HG03159 (cell line): ENCODE results near the gene JUP.
A peak's percentile ranks its signal among the peaks of the same experiment; 100 is the strongest.
"Not testable (repeated sequence)": the region's sequence is repeated elsewhere in the genome, so short reads cannot be mapped to it uniquely, and the experiment has no call there.

ENCODE experiments used
- ATAC-seq: cut with Tn5 transposase; IDR thresholded peaks from one replicate; pipeline ENCODE4 v1.9.1; 2021; ENCODE audit warnings: mild to moderate bottlenecking, moderate library complexity; ENCODE audit not compliant: unreplicated experiment

JUP gene

DNA sequence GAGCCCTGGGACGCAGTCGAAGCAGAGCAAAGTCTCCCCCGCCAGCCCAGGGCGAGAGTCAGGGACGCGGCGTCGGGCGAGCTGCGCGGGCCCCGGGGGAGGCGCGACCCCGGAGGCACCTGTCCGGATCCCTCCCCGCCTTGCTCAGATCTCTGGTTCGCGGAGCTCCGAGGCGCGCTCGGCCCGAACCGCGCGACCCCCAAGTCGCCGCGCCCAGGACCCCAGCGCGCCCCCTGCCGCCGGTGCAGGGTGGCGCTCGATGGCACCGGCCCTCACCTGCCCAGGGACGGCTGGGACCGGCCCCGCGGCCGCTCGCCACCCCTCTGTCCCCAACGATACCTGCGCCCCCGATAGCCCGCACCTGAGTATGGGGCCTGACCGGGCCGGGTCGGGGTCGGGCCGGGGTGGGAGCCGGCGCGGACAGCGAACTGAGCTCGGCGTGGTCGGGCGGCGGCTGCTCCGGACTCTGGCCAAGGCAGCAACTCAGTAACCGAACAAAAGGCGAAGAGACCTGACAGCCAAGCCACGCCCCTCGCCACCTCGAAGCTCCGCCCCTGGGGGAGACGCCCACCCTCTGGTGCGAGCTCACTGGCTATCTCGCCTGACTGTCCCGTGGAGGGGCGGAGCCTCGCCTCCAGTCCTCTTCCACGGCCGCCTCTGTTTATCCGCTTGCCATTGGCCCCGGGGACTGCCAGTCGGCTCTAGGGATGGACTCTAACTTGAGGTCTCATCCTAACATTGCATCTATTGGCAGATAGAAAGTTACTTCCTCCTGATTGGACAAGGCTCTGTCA is at the start of gene JUP:
Gene JUP, minus strand, starts transcription at position 485 of the 794 bp plus-strand sequence. CDS start 14,857 bp downstream, outside the sequence.
- peak; percentile 71 for ATAC-seq

DNA sequence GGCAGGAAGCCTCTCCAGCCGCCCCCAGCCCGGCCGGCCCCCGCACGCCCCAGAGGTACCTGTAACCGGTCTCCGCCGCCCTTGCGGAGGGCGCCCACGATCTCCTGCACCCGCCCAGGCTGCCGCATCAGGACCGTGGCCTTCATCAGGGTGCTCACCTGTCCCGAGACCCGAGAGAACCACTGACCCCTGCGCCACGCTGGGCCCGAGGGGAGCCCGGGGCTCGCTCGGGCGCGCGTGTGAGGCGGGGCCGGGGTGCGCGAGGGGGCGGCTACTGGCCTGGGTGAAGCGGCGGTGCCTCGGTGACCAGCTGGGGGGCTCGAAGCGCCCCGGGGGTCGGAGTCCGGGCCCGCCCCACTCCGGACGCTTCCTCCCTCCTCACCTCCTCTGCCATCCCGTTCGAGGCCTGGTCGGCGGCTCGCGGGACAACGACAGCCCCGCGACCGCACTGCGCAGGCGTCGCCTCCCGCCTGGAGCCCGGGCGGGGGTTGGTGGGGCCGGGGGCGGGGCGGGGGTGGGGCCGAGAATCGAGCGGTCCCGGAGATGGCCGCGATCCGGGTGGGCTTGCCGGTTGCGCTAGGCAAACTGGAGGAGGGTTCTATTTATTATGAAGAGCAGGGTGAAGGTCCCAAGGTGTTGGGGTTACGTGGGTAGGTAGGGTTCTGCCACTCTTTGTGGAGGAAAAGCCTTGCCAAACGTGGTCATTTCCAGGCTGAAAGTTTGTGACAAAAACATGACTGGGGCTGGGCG is 49.5 kb upstream of the JUP start, which contains the start of gene NT5C3B:
Gene NT5C3B, minus strand, starts transcription at position 433 of the 750 bp plus-strand sequence. Its CDS starts 39 bp downstream, at position 394.
- ATAC-seq, result no peak

DNA sequence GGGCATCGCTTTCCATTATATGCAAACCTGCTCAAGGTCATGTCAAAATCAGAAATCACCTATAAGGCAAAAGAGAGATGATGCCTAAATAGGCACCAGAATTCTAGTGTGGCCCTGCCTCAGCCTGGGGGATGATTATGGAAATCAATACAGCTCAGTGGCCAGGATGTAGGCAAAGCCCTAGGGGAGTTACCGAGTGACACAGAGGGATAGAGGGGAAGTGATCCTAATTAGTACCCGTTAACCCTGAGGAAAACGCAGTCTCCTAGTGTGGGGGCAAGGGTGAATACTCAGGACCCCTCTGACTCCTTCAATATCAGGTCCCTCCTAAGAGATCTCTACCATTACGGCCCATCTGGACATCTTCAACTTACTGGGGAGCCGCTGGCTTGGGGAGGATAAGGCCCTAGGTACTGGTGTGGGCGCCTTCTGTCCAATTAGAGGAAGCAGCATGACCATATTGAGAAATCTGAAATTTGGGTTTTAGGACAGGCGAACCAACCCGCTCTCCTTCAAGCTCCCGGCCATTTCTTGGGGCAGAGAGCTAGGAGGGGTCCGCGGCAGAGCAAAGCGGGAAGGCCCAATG is 48.8 kb upstream of the JUP start:
- no peak for ATAC-seq

DNA sequence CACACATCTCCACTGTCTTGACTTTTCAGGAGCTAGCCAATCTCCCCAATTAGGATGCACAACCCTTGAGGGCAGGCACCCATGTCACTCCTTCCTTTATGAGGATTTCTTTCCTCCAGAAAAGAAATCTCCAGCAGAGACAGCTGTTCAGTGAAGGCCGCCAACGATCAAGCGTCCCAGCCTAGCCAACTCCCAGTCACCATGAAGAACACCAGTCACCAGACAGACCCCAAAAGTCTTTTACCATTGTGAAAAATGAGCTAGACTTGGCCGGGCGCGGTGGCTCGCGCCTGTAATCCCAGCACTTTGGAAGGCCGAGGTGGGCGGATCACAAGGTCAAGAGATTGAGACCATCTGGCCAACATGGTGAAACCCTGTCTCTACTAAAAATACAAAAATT is 43.5 kb upstream of the JUP start:
- not testable (repeated sequence) for ATAC-seq

DNA sequence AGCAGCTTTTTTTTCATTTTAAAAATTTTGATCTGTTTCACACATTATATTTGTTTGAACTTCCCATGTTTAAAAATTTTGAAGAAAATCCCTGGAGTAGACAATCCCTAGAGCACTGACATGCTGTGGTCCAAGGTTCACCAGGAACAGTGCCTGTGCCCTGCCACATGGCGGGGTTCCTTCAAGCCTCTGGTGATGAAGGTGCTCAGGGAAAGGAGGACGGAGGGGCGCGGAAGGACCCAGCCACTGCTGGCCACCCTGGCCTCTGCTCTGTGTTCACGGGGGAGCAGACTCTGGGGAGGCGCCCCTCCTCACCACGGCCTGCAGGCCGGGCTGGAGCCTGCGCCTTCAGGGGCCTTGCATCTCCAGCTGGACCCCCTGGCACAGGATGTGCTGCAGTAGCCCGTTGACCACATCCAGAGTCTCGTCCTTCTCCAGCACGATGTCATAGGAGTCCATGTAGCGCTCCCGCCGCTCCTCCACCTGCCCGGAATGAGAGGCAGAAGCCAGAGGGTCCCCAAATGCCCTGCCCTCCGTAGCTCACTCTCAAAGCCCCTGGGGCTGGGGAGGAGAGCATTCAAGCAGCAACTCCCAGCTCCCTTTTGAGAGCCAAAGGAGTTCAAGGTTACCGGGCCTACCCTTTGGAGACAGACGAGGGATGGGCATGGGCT is 38.8 kb upstream of the JUP start:
- no peak for ATAC-seq

DNA sequence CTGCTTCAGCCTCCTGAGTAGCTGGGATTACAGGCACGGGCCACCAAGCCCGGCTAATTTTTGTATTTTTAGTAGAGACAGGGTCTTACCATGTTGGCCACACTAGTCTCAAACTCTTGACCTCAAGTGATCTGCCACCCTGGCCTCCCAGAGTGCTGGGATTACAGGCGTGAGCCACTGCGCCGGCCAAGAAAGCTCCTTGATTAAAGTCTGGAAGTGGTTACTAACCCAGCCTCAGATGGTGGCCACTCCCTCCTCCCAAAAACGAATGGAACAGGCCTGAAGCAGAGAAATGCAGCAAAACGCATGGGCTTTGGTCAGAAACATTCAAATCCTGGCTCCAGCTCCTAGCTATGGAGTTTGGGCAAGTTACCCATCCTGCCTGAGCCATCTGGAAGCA is 37.6 kb upstream of the JUP start:
- ATAC-seq, result no peak

DNA sequence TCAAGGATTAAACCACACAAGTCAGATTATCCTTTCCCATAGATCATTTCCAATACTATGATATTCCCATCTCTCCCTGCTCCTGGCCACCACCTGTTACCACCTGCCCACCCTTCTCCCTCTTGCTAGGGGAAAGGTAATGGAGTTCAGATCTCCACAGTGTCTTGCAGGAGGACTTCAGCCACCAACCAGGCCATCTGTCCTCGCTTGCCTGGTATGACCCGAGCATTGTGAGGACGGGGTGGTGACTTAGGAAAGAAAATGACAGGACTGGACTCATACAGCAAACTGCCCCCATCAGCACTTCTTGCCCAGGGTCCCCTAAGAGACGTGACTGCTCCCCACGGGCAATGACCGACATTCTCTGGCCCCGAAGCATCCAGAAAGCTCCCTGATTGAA is 37.1 kb upstream of the JUP start:
- no peak for ATAC-seq

DNA sequence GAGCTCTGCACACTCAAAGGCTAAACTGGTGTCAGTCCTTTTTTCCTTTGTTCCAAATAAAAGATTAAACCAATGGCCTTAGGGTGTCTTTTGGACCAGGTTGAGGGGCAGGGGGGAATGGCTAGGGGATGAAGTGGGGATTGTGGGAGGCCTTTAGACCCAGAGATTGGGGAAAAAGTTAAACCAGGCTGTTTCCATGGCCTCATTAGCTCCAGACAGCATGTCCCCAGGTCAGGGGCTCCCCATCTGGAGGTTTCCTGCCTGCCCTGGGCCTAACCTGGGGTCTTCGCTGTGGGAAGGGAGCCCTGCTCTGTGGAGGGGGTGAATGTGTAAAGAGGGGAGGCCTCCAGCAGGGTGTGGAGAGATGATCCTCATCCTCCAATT is 36.6 kb upstream of the JUP start:
- no peak for ATAC-seq

DNA sequence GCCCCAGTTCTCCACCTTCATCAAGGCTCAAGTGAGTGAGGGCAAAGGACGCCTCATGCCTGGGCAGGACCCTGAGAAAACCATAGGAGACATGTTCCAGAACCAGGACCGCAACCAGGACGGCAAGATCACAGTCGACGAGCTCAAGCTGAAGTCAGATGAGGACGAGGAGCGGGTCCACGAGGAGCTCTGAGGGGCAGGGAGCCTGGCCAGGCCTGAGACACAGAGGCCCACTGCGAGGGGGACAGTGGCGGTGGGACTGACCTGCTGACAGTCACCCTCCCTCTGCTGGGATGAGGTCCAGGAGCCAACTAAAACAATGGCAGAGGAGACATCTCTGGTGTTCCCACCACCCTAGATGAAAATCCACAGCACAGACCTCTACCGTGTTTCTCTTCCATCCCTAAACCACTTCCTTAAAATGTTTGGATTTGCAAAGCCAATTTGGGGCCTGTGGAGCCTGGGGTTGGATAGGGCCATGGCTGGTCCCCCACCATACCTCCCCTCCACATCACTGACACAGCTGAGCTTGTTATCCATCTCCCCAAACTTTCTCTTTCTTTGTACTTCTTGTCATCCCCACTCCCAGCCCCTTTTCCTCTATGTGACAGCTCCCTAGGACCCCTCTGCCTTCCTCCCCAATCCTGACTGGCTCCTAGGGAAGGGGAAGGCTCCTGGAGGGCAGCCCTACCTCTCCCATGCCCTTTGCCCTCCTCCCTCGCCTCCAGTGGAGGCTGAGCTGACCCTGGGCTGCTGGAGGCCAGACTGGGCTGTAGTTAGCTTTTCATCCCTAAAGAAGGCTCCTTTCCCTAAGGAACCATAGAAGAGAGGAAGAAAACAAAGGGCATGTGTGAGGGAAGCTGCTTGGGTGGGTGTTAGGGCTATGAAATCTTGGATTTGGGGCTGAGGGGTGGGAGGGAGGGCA is 36.0 kb upstream of the JUP start:
- ATAC-seq, result no peak

DNA sequence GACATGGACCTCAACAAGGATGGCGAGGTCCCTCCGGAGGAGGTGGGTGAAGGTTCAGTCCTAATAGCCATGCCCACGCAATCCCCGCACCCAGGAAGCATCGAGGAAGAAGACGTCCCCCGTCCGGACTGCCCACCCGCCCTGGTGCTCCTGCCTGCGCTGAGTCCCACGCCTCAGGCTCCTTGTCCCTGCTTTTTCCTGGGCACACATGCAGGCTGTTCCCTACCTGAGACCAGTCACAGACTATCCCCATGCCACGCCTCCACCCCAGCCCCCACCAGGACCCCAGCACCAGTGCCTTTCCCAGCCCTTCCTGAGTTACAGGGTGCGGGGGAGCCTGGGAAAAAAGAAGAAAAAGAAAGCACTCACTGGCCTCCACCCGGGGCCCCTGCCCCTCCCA is 35.3 kb upstream of the JUP start:
- ATAC-seq, result no peak

DNA sequence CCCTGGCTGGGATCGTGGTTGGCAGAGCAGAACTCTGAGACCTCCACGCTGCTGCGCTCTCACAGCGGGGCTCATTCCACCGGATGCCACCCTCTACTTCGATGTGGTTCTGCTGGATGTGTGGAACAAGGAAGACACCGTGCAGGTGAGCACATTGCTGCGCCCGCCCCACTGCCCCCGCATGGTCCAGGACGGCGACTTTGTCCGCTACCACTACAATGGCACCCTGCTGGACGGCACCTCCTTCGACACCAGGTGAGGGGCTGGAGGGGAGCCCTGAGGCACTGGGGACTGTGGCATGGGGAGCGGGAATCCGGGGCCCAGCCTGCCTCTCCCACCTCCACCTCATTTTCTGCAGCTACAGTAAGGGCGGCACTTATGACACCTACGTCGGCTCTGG is 31.5 kb upstream of the JUP start:
- no peak for ATAC-seq

DNA sequence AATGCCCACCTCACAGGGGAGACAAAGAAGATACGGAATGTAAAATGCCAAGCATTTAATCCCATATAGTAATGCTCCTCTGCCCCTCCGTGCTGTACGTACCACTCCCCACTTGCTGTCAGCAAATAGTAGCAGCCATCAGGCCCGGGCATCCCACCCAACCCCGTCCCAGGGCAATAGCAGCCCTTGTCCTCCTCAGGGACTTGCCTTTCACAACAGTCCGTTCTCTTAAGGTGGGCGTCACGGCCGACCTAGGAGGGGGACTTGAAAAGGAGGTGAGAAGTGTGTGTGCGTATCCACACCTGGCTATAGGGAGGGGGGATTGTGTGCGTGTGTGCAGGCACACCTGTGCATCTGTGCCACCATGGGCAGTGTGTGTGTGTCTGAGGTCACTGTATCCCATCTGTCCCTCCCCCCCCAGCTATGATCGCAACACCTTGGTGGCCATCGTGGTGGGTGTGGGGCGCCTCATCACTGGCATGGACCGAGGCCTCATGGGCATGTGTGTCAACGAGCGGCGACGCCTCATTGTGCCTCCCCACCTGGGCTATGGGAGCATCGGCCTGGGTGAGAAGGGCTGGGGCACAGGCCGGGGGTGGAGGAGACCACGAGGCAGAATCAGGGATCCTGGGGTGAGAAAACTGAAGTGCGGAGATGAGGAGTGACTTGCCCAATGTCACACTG is 30.3 kb upstream of the JUP start:
- ATAC-seq, result no peak

DNA sequence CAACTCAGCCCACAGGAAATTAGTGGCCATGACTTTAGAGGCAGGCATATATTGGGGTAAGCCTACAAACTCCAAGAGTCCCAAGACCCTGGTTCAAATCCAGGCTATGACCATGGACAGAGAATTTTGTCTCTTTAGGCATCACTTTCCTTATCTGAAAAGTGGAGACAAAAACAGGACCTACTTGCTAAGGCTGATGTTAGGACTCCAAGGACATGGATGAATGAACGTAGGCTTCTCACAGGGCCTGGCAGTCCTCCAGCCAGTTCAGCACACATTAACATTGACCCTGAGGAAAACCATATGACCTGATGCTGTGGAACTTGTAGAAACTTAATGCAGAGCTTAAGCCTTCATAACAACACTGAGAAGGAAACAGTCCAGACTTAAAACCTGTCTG is 27.7 kb upstream of the JUP start:
- no peak for ATAC-seq

DNA sequence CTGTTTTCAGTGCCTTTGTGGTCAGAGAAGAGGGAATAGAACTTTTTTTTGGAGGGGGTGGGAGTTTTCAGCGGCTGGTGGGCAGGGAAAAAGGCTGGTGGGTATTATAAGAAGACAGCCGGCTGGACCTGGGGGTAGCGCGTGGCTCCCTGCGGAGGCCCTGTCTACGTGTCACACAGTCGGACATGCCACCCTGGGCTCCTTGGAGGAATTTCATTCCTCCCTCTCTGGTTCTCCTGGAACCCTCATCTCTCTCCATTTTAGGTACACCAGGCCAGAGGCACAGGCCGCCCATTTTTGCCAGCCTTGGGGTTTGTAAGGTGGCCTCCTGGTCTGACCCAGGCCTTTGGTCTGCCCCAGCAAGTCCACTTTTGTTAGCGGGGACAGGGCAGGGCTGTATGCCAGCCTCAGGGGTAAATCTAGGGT is 27.2 kb upstream of the JUP start:
- ATAC-seq, result no peak

DNA sequence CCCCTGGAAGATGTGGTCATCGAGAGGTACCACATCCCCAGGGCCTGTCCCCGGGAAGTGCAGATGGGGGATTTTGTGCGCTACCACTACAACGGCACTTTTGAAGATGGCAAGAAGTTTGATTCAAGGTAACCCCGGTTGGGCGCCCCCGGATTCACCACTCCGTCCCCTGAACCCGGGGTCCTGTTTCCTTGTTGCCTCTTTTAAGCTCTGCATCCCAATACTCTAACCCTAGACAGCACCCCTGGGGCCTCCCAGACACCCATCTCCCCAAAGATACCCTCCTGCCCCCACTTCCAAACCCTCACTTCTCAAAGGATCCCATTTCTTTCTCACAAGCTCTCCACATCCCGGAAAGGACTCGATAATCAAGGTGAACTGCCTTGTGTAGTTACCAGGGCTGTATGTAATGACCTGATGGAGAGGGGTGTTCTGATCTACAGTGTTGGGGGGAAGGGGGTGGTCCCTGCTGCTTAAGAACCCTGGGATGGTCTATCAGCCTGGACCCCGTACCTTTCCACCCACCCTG is 26.7 kb upstream of the JUP start:
- no peak for ATAC-seq

DNA sequence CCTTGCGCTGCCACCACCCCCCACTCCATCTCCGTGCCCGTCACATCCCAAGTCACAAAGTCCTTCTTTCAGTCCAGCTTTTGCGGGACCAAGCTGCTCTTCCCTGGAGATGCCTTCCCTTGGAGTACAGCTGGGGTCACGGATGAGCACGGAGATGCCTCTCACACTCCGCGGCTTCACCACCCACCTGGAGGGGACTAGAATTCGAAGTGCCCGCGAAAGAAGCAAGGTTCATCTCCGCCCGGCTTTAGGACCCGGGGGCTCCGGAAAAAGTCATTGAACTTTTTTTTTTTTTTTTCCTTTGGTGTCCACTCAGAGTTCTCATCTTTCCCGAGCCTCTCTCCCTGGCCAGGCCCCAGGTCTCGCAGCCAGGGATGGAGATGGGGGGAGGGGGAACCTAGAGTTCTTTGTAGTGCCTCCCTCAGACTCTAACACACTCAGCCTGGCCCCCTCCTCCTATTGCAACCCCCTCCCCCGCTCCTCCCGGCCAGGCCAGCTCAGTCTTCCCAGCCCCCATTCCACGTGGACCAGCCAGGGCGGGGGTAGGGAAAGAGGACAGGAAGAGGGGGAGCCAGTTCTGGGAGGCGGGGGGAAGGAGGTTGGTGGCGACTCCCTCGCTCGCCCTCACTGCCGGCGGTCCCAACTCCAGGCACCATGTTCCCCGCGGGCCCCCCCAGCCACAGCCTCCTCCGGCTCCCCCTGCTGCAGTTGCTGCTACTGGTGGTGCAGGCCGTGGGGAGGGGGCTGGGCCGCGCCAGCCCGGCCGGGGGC is 26.1 kb upstream of the JUP start, which contains the start of gene FKBP10:
Gene FKBP10, plus strand, starts transcription at position 624 of the 771 bp plus-strand sequence. Its CDS starts 31 bp downstream, at position 655.
- peak; percentile 23 for ATAC-seq

DNA sequence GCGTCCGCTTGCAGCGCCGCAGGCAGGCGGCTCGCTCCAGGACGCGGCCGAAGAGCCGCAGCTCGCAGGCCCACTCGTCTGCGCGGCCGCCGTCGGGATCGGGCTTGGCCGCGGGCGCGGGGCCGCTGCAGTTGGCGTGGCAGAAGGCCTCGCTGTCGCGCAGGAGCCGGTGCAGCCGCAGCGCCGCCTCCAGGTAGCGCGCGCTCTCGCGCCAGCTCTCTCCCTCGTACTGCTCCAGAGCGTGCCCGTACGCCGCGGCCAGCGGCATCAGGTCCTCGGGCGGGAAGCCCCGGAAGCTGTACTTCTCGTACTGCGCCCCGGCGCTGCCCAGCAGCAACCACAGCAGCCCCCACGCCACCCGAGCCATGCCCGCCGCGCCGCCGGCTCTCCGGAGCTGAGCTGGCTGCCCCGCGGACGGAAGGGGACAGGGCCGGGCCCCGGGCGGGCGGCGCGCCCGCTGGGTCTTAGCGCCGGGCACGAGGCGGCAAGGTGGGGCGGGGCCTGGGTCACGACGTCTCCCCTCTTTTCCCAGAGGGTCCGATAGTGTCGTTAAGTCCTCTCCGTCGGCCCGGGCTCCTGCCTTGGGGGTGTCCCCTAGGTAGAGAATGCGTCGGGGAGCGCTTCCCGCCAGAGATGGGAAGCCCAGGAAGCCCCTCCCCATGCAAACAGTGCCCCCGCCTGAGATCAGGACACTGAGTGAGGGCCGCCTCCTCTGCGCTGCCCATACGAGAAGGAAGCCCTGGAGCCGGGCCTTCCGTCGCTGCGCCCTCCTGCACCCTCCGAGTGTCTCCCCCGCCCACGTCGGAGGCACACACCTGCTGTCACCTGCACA is 25.3 kb upstream of the JUP start, which contains the start of gene P3H4:
Gene P3H4, minus strand, starts transcription at position 401 of the 832 bp plus-strand sequence. Its CDS starts 34 bp downstream, at position 367.
- peak; percentile 58 for ATAC-seq
